ENCODE measurements around the gene KCNH8.

The KCNH8 gene

DNA sequence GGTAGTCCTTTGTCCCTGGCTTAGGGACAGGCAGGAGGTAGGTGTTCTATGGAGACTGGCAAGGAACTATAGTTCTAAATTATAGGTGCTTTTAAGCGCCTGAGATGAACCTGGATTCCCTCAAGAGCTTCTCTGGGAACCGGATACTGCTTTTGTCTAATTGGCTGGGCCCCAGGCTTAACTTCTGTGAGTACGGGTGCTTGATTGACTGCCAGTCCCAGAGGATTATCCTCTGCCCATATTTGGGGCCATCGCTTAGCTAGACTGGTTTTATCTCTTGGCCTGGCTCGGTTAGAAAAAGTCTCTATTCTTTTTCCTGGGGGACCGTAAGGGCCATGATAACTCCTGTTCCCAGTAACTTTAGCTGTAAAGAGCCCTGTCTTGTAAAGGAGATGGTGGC, 339.1 kb downstream of the KCNH8 start:
- Histone ChIP-seq H3K14ac (ENCODE audit: low read length in 2 of 2) (no peak overlapping the region), H2BK120ac (ENCODE audit: low read depth, low read length) (no peak overlapping the region), H3K9me3 (ENCODE audit: control insufficient read depth, low read length) (no peaks in the 10 kb centered on the region), H3K4me3 (ENCODE audit: insufficient read depth in 1 of 2, low read depth in 1 of 2, low read length in 2 of 2) (no peak overlapping the region), H3K4me2 (ENCODE audit: low read length, poor library complexity, severe bottlenecking) (no peak overlapping the region), H2AFZ (ENCODE audit: low read depth, low read length) (no peak overlapping the region), H3K4ac (ENCODE audit: low read depth in 1 of 2, low read length in 2 of 2) (no peak overlapping the region), H2BK15ac (ENCODE audit: low read depth, poor library complexity, severe bottlenecking) (no peak overlapping the region), H3K27ac (ENCODE audit: low read length, poor library complexity, severe bottlenecking) (no peak overlapping the region), H3K36me3 (ENCODE audit: control insufficient read depth in 1 of 2, insufficient read depth in 2 of 2, low read depth in 1 of 2, low read length in 2 of 2) (no peaks in the 10 kb centered on the region), H3K9ac (ENCODE audit: low read length) (no peak overlapping the region), H3K18ac (ENCODE audit: low read depth in 1 of 2, low read length in 2 of 2) (no peak overlapping the region), H2BK5ac (ENCODE audit: low read depth, low read length, poor library complexity, severe bottlenecking) (no peak overlapping the region), H3K4me1 (ENCODE audit: control insufficient read depth, insufficient read depth, low read depth, low read length) (no peaks in the 10 kb centered on the region), H4K8ac (ENCODE audit: low read length) (no peak overlapping the region), H3K79me1 (replicated peaks; ENCODE audit: low read length, poor library complexity, severe bottlenecking) (no peaks in the 10 kb centered on the region), H3K23ac (ENCODE audit: low read length in 2 of 2) (no peak overlapping the region), H4K91ac (ENCODE audit: low read length) (no peak overlapping the region), H3K27me3 (ENCODE audit: control insufficient read depth in 1 of 2, insufficient read depth in 1 of 2, low read length in 2 of 2) (no peaks in the 10 kb centered on the region), H2AK5ac (ENCODE audit: low read length, severe bottlenecking) (no peak overlapping the region), H2BK12ac (ENCODE audit: low read length in 2 of 2) (no peak overlapping the region)
- WGBS = 77% methylated on average over 6 of the region's 6 CpGs
- DNase-seq = no peak

DNA sequence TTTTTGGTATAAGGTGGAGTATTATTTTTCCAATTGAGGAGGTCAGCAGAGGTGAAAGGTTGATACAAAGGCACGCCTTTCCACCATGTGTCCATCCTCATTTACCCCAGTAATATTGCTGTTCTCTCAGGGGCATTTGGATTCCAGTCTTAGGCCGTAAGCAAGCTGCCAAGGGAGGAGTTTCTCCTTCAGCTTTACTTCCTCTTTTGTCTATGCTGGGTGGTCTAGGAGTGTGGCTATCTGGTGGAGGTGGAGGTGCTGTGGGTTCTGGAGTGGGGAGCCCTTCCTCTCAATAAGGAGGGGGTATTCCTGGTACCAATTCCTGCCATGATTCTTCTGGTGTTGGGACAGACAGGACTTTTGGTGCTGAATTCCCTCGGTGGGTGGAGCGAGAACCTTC, 340.6 kb downstream of the KCNH8 start:
- DNase-seq = no peak
- no peak overlapping the region for H2AK5ac ChIP-seq (ENCODE audit: low read length, severe bottlenecking)
- no peak overlapping the region for H2BK120ac ChIP-seq (ENCODE audit: low read depth, low read length)
- WGBS = 67% methylated on average over 4 of the region's 4 CpGs
- H3K4me3 ChIP-seq (ENCODE audit: insufficient read depth in 1 of 2, low read depth in 1 of 2, low read length in 2 of 2) = no peak overlapping the region
- H4K8ac ChIP-seq (ENCODE audit: low read length) = no peak overlapping the region
- H3K23ac ChIP-seq (ENCODE audit: low read length in 2 of 2) = no peak overlapping the region
- H2AFZ ChIP-seq (ENCODE audit: low read depth, low read length) = no peak overlapping the region
- no peak overlapping the region for H2BK5ac ChIP-seq (ENCODE audit: low read depth, low read length, poor library complexity, severe bottlenecking)
- no peak overlapping the region for H2BK15ac ChIP-seq (ENCODE audit: low read depth, poor library complexity, severe bottlenecking)
- H4K91ac ChIP-seq (ENCODE audit: low read length) = no peak overlapping the region
- H3K27ac ChIP-seq (ENCODE audit: low read length, poor library complexity, severe bottlenecking) = no peak overlapping the region
- no peak overlapping the region for H2BK12ac ChIP-seq (ENCODE audit: low read length in 2 of 2)
- H3K14ac ChIP-seq (ENCODE audit: low read length in 2 of 2) = no peak overlapping the region
- no peak overlapping the region for H3K9ac ChIP-seq (ENCODE audit: low read length)
- no peak overlapping the region for H3K4me2 ChIP-seq (ENCODE audit: low read length, poor library complexity, severe bottlenecking)
- no peaks in the 10 kb centered on the region for H3K36me3 ChIP-seq (ENCODE audit: control insufficient read depth in 1 of 2, insufficient read depth in 2 of 2, low read depth in 1 of 2, low read length in 2 of 2)
- no peaks in the 10 kb centered on the region for H3K27me3 ChIP-seq (ENCODE audit: control insufficient read depth in 1 of 2, insufficient read depth in 1 of 2, low read length in 2 of 2)
- no peak overlapping the region for H3K18ac ChIP-seq (ENCODE audit: low read depth in 1 of 2, low read length in 2 of 2)
- H3K4me1 ChIP-seq (ENCODE audit: control insufficient read depth, insufficient read depth, low read depth, low read length) = no peaks in the 10 kb centered on the region
- peaks cover 2% of the 10 kb centered on the region for H3K9me3 ChIP-seq (ENCODE audit: control insufficient read depth, low read length)
- H3K4ac ChIP-seq (ENCODE audit: low read depth in 1 of 2, low read length in 2 of 2) = no peak overlapping the region
- H3K79me1 ChIP-seq (replicated peaks; ENCODE audit: low read length, poor library complexity, severe bottlenecking) = no peaks in the 10 kb centered on the region

DNA sequence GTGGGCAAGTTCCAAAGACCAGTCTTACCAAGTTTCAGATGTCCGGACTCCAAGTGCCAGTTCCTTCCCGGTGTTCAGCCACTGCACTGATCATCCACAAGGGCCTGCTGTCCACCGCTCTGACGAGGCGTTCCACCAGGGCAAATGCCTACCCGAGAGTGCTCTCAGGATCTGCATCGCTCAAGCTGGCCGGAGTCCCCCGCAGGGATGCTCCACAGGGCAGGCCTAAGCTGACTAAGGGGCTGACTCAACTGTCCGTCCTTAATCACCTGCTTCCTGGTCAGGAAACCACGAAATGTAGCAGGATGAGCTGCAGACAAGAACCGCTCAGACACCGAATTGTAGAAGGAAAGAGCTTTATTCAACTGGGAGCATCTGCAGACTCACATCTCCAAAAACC, 341.6 kb downstream of the KCNH8 start:
- Histone ChIP-seq H3K18ac (ENCODE audit: low read depth in 1 of 2, low read length in 2 of 2) (no peak overlapping the region), H2BK12ac (ENCODE audit: low read length in 2 of 2) (no peak overlapping the region), H3K4ac (ENCODE audit: low read depth in 1 of 2, low read length in 2 of 2) (no peak overlapping the region), H2AK5ac (ENCODE audit: low read length, severe bottlenecking) (no peak overlapping the region), H3K36me3 (ENCODE audit: control insufficient read depth in 1 of 2, insufficient read depth in 2 of 2, low read depth in 1 of 2, low read length in 2 of 2) (no peaks in the 10 kb centered on the region), H4K91ac (ENCODE audit: low read length) (no peak overlapping the region), H3K79me1 (replicated peaks; ENCODE audit: low read length, poor library complexity, severe bottlenecking) (no peaks in the 10 kb centered on the region), H3K27me3 (ENCODE audit: control insufficient read depth in 1 of 2, insufficient read depth in 1 of 2, low read length in 2 of 2) (no peaks in the 10 kb centered on the region), H3K4me2 (ENCODE audit: low read length, poor library complexity, severe bottlenecking) (no peak overlapping the region), H3K9me3 (ENCODE audit: control insufficient read depth, low read length) (peaks cover 4% of the 10 kb centered on the region), H2BK120ac (ENCODE audit: low read depth, low read length) (no peak overlapping the region), H4K8ac (ENCODE audit: low read length) (no peak overlapping the region), H3K9ac (ENCODE audit: low read length) (no peak overlapping the region), H3K4me1 (ENCODE audit: control insufficient read depth, insufficient read depth, low read depth, low read length) (no peaks in the 10 kb centered on the region), H3K27ac (ENCODE audit: low read length, poor library complexity, severe bottlenecking) (no peak overlapping the region), H2BK5ac (ENCODE audit: low read depth, low read length, poor library complexity, severe bottlenecking) (no peak overlapping the region), H3K14ac (ENCODE audit: low read length in 2 of 2) (no peak overlapping the region), H2AFZ (ENCODE audit: low read depth, low read length) (no peak overlapping the region), H3K23ac (ENCODE audit: low read length in 2 of 2) (no peak overlapping the region), H3K4me3 (ENCODE audit: insufficient read depth in 1 of 2, low read depth in 1 of 2, low read length in 2 of 2) (no peak overlapping the region), H2BK15ac (ENCODE audit: low read depth, poor library complexity, severe bottlenecking) (no peak overlapping the region)
- no peak for DNase-seq
- 79% methylated on average over 13 of the region's 13 CpGs for WGBS

DNA sequence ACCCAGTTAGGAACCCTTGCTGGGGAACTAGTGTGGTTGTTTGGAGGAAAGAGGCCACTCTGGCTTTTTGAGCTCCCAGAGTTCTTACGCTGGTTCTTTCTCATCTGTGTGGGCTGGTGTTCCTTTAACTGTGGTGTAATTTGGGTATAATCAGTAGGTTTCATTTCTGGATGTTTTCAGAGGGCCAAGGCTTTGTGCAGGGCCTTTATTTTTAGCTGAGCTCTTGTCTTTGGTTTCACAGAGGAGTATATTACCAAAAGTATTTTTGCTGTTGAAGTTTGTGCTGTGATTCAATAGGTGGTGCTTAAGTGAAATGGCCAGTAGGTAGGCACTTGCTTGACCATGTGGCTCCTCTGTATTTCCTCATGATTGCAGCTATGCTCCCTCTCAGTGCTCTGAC, 357.9 kb downstream of the KCNH8 start:
- Histone ChIP-seq H4K91ac (ENCODE audit: low read length) (no peak overlapping the region), H2BK15ac (ENCODE audit: low read depth, poor library complexity, severe bottlenecking) (no peak overlapping the region), H2BK120ac (ENCODE audit: low read depth, low read length) (no peak overlapping the region), H2BK12ac (ENCODE audit: low read length in 2 of 2) (no peak overlapping the region), H3K23ac (ENCODE audit: low read length in 2 of 2) (no peak overlapping the region), H3K14ac (ENCODE audit: low read length in 2 of 2) (no peak overlapping the region), H3K4me2 (ENCODE audit: low read length, poor library complexity, severe bottlenecking) (no peak overlapping the region), H3K27ac (ENCODE audit: low read length, poor library complexity, severe bottlenecking) (no peak overlapping the region), H3K4ac (ENCODE audit: low read depth in 1 of 2, low read length in 2 of 2) (no peak overlapping the region), H3K36me3 (ENCODE audit: control insufficient read depth in 1 of 2, insufficient read depth in 2 of 2, low read depth in 1 of 2, low read length in 2 of 2) (no peaks in the 10 kb centered on the region), H3K27me3 (ENCODE audit: control insufficient read depth in 1 of 2, insufficient read depth in 1 of 2, low read length in 2 of 2) (no peaks in the 10 kb centered on the region), H2AK5ac (ENCODE audit: low read length, severe bottlenecking) (no peak overlapping the region), H3K9me3 (ENCODE audit: control insufficient read depth, low read length) (no peaks in the 10 kb centered on the region), H3K79me1 (replicated peaks; ENCODE audit: low read length, poor library complexity, severe bottlenecking) (no peaks in the 10 kb centered on the region), H4K8ac (ENCODE audit: low read length) (no peak overlapping the region), H3K9ac (ENCODE audit: low read length) (no peak overlapping the region), H3K4me3 (ENCODE audit: insufficient read depth in 1 of 2, low read depth in 1 of 2, low read length in 2 of 2) (no peak overlapping the region), H3K4me1 (ENCODE audit: control insufficient read depth, insufficient read depth, low read depth, low read length) (no peaks in the 10 kb centered on the region), H2BK5ac (ENCODE audit: low read depth, low read length, poor library complexity, severe bottlenecking) (no peak overlapping the region), H3K18ac (ENCODE audit: low read depth in 1 of 2, low read length in 2 of 2) (no peak overlapping the region), H2AFZ (ENCODE audit: low read depth, low read length) (no peak overlapping the region)
- DNase-seq = no peak
- WGBS = 77% methylated on average over 1 of the region's 1 CpG

All from mesenchymal stem cell (in vitro differentiated cells and primary cell).